EH (cell line): ENCODE results near the gene AKT1S1.

ENCODE experiments used
- DNase-seq: peaks from one replicate; pipeline ENCODE4 v3.0.0-alpha.2; 2015; ENCODE audit warnings: low read depth

AKT1S1 gene

DNA sequence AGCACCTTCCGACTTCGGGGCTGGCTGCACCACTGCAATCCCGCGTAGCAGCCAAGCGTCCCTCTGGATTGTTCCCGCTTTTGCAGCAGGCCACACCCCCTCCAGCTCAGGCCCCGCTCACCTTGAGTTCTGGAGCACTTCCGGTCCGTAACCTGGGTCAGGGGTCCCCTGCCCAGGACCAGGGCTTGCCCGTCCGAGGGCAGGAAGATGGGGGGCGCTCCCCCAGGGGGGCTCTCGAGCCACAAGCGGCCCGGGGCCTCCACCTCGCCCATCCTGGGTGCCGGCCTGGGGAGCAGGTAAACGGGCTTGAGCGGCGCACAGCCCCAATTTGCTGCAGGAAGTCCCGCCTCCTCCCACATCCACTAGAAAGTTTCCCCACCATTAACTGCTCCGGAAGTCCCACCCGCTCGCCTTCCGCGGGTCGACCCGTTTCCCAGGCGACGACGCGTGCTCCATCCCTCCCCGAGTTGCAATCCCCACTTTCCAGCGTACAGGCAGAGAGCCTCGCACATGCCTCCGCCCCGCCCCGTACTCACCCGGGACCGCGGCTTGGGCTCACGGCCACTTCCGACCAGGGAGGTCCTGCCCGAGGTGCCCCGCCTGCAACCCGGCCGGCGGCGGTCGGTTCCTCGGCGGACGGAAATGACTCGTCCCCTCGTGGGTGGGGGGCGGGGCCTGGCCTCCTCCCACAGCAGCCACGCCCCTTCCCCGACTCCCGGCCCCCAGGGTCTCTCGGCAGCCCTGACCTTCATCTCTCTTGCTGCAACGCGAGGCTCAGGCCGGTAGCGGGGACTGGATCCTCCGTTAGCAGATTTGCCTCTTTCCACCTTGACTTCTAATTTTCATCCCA lies 10.0 kb downstream of the AKT1S1 start, which contains the start of gene PNKP:
TSS of gene PNKP (minus strand) at position 644 of the 850 bp plus-strand sequence. CDS start at position 272, 372 bp downstream.
- peak; percentile 92 for DNase-seq

DNA sequence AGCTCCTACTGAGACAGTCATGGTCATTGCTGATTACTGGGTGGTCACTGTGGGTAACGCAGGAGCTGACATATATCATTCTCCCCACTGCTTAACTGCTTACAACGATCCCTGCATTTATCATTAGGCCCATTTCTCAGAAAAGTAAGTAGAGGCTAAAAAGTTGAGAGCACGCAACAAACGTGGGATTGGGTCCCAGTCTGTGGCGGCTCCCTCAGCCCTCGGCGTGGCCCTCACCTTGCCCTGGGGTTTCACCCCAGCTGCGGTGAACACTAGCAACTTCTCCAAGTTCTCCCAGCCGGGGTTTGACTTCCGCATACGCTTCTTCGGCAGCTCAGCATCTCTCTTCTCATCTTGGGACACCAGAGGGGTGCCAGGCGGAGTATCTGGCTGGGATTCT lies 12.3 kb downstream of the AKT1S1 start:
- no peak for DNase-seq

DNA sequence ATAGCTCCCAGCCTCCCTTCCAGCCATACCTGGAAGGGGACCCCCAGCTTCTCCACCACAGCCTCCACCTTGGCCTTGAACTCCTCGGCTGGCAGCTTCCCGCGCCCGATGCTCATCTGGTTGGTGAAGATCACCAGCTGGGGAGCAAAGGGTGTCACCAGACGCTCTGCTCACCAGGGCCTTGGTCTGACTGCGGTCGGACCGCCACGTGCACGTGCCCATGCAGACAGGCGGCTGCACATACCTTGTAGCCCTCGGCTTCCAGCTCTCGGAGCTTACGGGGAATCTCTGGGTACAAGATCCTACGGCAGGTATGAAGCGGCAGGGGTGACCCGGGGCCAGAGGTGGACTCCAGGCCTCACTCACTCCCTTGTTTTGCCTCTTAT lies 13.2 kb downstream of the AKT1S1 start:
- no peak for DNase-seq

DNA sequence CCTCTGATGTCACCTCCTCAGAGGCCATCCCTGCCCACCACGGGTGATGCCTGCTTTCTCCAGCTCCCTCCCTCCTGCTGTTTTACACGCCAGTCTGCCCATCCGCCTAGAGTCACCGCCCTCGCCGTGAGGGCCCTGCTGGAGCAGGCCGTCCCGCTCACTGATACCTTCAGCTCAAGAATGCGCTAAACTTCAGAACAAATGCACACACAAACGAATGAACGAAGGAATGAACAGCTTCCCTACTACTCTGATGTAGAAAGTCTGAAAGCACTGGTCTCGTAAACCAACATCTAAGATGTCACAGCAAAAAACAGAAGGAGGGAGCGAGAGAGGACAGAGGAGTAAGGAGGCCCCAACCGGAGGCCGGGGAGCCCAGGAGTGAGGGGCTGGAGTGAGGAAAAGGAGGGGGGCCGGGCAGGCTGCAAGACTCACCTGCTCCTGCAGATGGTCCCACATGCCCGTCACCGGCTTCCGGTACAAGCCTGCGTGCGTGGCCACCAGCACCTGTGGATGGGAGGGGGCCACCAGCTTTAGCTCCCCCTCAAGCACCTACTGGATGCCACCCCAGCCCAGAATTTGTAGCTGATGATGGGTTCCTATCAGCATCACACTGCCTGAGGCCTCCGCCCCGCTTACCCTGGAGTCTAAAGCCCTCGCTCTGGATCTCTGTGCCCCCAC lies 13.8 kb downstream of the AKT1S1 start:
- DNase-seq: no peak

GRCh38 chr19:49862391-49863253 lies 14.5 kb downstream of the AKT1S1 start:
- DNase-seq: no peak

GRCh38 chr19:49861541-49862378 lies 15.4 kb downstream of the AKT1S1 start:
- no peak for DNase-seq

GRCh38 chr19:49861107-49861506 lies 16.0 kb downstream of the AKT1S1 start:
- no peak for DNase-seq

GRCh38 chr19:49860336-49861102 lies 16.6 kb downstream of the AKT1S1 start:
- no peak for DNase-seq

DNA sequence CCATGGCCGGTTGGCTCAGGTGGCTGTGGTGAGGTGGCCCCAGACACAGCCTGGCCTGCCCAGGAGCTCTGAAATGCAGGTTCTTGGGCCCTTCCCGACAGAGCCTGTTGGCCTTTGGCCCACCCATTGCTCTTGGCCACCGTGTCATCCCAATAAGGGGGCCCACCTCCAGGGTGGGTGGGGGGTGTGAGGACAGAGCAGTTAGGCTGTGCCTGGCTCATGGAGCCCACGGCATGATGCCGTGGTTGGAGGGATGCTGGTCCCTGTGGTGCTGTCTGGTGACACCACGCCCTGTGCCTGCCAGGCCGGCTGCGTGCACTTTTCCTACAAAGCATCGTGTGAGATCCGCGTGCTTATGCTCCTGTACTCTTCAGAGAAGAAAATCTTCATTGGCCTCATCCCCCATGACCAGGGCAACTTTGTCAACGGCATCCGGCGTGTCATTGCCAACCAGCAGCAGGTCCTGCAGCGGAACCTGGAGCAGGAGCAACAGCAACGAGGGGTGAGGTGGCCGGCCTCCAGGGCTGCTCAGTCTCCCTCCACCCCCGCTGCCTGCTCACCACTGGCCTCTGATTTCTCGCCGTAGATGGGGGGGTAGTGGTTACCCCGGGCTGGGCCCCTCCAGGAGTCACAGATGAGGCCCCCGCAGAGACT lies 17.3 kb downstream of the AKT1S1 start:
- DNase-seq: no peak

GRCh38 chr19:49858088-49858985 lies 18.8 kb downstream of the AKT1S1 start:
- DNase-seq: peak; percentile 39

DNA sequence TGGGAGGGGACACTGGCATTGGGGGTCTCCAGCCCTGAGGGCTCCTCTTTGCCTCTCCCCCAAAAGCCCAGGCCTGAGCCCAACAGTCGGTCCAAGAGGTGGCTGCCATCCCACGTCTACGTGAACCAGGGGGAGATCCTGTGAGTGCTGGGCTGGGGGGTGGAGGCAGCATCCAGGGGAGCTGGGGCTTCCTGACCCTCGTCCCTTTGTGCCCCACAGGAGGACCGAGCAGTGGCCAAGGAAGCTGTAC lies 19.4 kb downstream of the AKT1S1 start:
- no peak for DNase-seq

DNA sequence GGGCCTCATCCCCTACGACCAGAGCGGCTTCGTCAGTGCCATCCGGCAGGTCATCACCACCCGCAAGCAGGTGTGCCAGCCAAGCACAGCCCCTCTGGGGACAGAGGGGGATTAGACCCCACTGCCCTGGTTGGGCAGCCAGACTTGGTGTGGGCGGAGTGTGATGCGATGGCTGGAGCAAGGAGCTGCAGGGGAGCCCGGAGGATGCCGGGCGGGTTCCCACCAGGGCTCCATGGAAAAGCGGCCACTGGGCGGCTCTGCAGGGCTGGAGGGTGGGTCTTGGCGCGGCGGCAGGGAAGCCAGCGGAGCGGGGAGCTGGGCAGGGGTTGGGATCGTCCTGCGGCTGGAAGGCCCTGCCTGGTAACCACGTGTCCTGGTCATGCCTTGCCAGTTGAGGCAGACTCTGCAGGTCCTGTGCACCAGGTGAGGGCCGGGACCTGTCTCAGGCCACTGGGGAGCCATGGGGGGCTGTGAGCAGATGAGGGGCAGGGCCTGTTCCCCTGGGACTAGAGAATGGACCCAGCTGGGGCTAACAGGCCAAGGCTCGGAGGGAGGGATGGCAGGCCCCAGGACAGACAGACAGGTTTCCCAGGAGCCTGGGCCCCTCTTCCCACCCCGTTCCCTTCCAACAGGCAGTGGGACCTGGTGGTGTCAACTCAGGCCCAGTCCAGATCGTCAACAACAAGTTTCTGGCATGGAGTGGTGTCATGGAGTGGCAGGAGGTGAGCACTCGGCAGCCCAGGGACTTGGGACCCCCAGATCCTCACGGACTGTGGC lies 19.9 kb downstream of the AKT1S1 start:
- no peak for DNase-seq

- DNase-seq: no peak
Observed at GRCh38 chr19:49856574-49857021, 20.6 kb downstream of the AKT1S1 start.

- DNase-seq: no peak
Observed at GRCh38 chr19:49855676-49856573, 21.2 kb downstream of the AKT1S1 start.

DNA sequence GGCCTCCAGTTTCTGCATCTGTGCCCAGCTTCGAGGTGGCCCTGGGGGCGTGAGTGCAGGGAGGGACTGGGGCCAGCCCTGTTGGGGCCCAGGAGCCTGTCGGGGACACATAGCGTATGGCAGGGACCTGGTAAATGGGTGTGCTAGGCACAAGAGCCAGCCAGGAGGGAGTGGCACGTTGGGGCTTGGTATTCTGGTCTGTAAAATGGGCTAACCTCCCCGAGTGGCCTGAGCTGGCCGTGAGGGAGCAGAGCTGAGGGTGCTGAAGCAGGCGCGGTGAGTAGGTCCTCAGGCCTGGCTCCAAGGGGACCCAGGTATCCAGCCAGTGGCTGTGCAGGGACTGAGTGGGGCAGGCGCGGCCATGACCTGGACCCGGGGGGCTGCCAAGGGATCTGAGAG lies 21.9 kb downstream of the AKT1S1 start:
- DNase-seq: no peak

- DNase-seq: no peak
Observed at GRCh38 chr19:49854378-49855263, 22.5 kb downstream of the AKT1S1 start.
